RPMI8226 (cell line): Measurements from ENCODE around the gene CENPO.
"Not testable (repeated sequence)": the region's sequence is repeated elsewhere in the genome, so short reads cannot be mapped to it uniquely, and the experiment has no call there.

ENCODE experiments used
- DNase-seq: peaks from one replicate; pipeline ENCODE4 v3.0.0-alpha.2; 2015

The CENPO gene

DNA sequence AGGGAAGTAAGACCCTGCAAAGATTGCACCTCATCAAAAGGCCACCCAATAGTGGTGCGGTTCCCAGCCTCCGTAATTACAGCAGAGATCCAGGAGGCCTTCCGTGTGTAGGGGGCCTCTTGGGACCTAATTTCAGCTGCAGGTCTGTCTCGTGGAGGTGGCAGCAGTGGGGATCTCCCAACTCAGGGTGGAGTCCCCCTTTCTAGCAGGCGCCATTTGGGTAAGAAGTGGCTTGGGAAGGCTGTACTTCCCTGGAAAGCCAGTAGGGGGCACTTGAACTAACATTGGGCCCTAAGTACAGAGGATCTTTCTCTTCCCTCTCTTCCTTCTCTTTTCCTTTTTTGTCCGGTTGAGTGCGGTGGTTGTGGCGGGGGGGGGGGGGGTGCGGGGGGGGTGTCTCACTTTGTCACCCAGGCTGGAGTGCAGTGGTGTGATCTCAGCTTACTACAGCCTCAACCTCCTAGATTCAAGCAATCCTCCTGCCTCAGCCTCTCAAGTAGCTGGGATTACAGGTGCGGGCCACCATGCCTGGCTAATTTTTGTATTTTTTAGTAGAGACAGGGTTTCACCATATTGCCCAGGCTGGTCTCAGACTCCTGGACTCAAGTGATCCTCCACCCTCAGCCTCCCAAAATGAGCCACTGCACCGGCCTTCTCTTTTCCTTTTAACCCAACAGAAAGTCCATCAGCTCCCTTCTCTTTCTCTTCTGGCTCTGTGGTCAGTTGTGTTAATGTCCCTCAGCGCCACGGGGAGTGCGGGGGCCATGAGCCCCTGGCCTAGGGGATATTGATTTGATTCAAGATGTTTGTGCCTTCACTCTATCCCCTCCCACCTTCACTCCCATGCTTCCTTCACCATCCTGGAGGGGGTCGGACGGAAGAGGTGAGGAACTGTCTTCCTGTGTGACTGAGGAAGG lies 32.0 kb downstream of the CENPO start:
- DNase-seq = peak; percentile 15

DNA sequence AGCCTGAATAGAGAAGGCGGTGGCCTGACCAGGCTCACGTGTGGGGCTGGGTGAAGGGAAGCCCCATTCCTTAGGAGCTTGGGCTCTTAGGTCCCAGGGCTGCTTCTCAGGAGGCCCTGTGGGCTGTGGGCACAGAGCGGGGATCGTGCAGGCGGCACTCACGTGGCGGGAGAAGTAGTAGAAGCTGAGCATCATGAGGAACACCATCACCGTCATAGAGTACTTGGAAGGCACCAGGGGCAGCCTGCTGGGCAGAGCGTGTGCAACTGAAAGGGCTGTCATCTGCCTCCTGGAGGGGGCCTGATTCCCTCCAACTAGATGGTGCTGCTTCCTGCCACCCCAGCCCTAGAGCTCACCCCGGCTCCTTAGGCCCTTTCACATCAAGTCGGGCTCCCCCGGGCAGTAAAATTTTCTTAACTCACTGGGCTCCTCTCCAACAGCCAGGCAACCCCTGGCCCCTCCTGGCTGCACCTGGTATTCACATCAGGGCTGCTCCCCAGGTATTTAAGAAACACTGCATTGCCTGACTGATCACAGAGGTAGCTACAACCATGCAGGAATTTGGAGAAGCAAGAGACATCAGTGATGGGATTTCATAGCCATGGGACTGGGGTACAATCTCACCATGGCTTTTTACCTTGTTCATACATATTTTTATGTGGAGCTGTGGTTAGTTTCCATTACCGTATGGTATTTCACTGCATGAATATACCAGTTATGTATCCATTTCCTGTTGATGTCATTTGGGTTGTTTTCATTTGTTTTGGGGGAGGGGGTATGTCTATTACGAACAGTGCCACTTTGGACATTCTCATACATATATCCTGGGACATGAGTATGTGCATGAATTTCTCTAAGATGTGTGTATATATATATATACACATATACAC lies 32.9 kb downstream of the CENPO start:
- DNase-seq = no peak

DNA sequence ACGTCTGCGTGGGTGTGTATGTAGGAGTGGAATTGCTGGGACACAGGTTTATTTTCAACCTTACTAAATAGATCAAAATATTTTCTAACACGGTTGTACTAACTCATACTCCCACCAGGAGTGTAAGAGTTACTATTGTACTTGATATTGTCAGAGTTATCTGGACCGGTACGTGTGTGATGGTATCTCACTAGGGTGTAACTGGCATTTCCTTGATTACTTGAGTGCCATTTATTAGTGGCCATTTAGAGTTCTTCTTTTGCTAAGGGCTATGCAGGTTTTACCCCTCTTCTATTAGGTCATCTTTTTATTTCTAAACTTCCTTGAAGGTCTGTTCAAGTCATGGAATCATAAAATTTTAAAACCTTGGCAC lies 33.5 kb downstream of the CENPO start:
- no peak for DNase-seq

DNA sequence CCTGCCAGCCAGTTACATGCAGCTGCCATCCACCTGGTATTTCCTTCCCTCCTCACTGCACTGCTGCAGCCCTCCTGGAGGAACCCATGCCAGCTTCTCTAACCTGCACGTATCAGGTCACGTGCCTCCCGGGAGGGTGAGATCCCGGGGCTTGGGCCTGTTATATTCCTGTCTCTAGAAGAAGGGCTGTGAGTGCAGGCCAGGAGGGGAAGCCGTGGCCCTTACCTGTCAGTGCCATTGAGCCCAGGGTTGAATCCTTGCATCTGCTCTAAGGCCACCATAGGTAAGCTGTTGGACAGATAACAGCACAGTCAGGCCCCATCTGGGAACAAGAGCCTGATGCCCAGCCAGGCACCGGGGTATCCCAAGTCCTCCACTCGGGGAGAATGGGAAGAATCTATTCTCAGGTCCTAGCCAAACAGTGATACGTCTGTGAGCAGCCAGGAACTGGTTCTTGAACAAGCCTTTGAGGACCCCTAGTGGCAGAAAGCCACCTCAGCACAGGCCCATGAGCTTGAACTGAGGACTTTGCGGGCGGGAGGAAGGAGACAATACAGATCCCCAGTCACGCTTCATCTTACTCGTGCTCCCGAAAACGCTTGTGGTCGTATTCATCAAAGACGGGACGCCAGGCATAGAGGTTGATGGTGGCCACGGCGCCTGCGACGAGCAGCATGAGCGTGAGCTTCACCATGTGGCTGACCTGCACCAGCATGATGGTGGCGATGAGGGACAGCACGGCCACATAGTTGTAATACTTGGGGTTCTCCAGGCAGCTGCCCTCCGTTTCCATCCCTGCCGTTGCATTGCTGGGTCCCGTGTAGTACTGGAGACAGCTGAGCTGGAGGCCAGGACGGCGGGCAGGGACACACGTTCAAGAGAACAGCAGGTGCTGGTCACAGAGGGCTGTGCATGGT lies 34.4 kb downstream of the CENPO start:
- peak; percentile 70 for DNase-seq

- no peak for DNase-seq
Observed at GRCh38 chr2:24828238-24828996, 35.2 kb downstream of the CENPO start.

DNA sequence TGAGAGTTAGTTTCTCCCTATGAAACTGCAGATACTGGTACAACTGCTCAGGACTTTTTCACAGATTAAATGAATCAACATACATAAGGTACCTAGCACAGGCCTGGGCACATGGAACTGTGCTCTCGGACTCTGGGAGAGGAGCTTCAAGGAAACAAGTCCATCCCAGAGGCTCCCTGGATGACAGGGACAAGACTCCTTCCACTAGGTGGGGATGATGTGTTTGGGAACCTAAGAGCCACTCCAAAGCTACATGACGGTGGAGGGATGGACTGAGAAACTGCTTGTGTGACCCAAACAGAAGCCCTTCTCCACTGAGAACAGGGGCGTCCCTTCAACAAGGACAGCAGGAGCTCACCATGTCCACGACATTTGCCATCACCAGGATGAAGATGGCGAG lies 37.1 kb downstream of the CENPO start:
- no peak for DNase-seq

- no peak for DNase-seq
Observed at GRCh38 chr2:24830786-24831185, 37.6 kb downstream of the CENPO start.

DNA sequence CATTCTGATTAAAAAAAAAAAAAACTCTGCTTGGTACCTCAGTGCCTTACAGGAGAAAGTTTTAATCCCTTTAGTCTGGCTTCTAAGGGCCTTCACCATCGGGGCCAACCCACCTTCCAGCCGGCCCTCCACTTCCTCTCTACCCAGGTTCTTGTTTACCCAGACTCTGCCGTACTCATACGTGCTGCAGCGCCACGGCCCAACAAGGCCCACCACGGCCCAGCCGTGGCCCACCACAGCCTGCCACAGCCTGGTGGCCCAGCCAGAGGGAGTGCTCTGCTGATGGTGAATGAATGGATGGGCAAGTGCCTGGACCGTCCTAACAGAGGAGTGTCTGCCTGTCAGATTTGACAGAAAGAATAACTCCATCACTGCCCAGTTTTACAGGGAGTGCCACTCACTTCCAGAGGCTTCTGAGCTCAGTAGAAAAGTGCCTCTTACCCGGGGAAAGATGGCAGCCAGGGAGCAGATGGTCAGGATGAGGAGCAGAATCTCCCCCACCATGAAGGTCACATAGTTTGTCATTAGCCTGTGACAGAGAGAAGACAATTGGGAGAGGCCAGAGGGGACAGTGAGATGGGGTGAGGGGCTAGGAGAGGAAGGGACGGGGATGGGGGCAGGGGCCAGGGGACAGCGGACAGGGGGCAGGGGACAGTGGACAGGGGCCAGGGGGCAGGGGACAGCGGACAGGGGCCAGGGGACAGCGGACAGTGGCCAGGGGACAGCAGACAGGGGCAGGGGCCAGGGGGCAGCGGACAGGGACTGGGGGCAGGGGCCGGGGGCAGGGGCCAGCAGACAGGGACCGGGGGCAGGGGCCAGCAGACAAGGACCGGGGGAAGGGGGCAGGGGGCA lies 38.2 kb downstream of the CENPO start:
- no peak for DNase-seq

DNA sequence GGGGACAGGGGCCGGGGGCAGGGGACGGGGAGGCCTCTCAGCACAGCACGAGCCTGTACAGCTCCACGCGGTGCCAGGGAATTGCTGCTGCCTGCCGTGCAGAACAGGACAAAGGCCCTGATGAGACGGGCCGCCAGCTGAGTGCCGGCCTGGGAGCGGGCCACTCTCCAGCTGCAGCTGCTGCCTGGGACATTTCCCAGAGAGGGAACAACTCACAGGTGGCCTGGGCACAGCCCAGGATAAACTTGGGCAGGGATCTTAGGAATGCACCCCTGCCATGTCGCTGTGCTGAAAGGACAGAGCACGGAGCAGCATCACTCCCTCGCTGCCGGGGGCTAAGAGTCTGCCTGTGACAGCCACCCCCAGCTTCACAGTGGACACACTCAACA lies 38.8 kb downstream of the CENPO start:
- no peak for DNase-seq

- DNase-seq = no peak
Observed at GRCh38 chr2:24832521-24832920, 39.3 kb downstream of the CENPO start.

GRCh38 chr2:24832931-24833701 lies 39.9 kb downstream of the CENPO start:
- no peak for DNase-seq

- no peak for DNase-seq
Observed at GRCh38 chr2:24833821-24834732, 40.9 kb downstream of the CENPO start.

GRCh38 chr2:24834733-24835395 lies 41.6 kb downstream of the CENPO start:
- DNase-seq = no peak

GRCh38 chr2:24835411-24835810 lies 42.2 kb downstream of the CENPO start:
- DNase-seq = not testable (repeated sequence)

- no peak for DNase-seq
Observed at GRCh38 chr2:24836206-24836605, 43.0 kb downstream of the CENPO start.

- DNase-seq = no peak
Observed at GRCh38 chr2:24836706-24837105, 43.5 kb downstream of the CENPO start.

- no peak for DNase-seq
Observed at GRCh38 chr2:24837996-24838513, 44.8 kb downstream of the CENPO start.

DNA sequence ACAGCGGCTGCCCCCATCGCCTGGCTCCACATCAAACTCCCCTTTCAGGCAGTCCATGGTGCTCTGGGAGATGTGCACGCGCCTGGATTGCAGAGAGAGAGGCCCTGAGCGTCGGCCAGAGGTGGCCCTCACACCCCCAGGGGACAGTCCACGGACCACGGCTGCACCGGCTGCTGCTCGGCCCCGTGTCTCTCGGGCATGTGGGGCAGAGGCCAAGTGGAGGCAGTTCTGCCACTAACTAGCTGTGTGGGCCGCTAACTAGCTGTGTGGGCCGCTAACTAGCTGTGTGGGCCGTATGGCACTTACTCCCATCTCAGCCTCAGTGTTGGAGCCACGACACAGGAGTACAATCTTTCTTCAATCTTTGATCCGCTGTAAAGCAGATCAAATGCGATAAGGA lies 45.3 kb downstream of the CENPO start:
- DNase-seq = no peak
